Chondrocyte (in vitro differentiated cells): ENCODE results near the gene NADSYN1. TPM values are rescaled to one million over a fixed set of nuclear protein-coding genes. Genes with fewer than 3 reads are reported as not detected.

Source experiments
- DNase-seq: peaks from one replicate; pipeline ENCODE4 v3.0.0; 2021; ENCODE audit warnings: mixed read lengths, low spot score
- H3K27ac Mint-ChIP-seq: one replicate; pipeline ENCODE4 v1.8.0; 2021; ENCODE audit warnings: mild to moderate bottlenecking, moderate library complexity, mixed read lengths; ENCODE audit not compliant: unreplicated experiment
- H3K27me3 Mint-ChIP-seq: 2 replicates; pipeline ENCODE4 v1.8.0; 2021; ENCODE audit warnings: low read depth, mixed read lengths
- H3K36me3 Mint-ChIP-seq: 2 replicates; pipeline ENCODE4 v1.8.0; 2021; ENCODE audit warnings: low read depth, mixed read lengths
- H3K4me1 Mint-ChIP-seq: 2 replicates; pipeline ENCODE4 v1.8.0; 2021; ENCODE audit warnings: low read depth, mild to moderate bottlenecking, mixed read lengths
- H3K4me3 Mint-ChIP-seq: one replicate; pipeline ENCODE4 v1.8.0; 2021; ENCODE audit warnings: mild to moderate bottlenecking, moderate library complexity, mixed read lengths; ENCODE audit not compliant: unreplicated experiment
- H3K9me3 Mint-ChIP-seq: 2 replicates; pipeline ENCODE4 v1.8.0; 2021; ENCODE audit warnings: low read depth, mixed read lengths
- total RNA-seq: library from RNA; stranded (reverse); gene quantifications from 3 replicates; pipeline ENCODE4 v1.2.1, GENCODE V29; 2021
- TF ChIP-seq, protein P1 (sequence below): fragments of 200-600 bp; sonication (generic); IDR thresholded peaks from 2 replicates; pipeline ENCODE4 v1.5.0; 2021; ENCODE audit warnings: antibody characterized with exemption, mild to moderate bottlenecking, moderate library complexity

The NADSYN1 gene
- total RNA-seq, 1 donor from 2014 or later = 38.8 TPM

DNA sequence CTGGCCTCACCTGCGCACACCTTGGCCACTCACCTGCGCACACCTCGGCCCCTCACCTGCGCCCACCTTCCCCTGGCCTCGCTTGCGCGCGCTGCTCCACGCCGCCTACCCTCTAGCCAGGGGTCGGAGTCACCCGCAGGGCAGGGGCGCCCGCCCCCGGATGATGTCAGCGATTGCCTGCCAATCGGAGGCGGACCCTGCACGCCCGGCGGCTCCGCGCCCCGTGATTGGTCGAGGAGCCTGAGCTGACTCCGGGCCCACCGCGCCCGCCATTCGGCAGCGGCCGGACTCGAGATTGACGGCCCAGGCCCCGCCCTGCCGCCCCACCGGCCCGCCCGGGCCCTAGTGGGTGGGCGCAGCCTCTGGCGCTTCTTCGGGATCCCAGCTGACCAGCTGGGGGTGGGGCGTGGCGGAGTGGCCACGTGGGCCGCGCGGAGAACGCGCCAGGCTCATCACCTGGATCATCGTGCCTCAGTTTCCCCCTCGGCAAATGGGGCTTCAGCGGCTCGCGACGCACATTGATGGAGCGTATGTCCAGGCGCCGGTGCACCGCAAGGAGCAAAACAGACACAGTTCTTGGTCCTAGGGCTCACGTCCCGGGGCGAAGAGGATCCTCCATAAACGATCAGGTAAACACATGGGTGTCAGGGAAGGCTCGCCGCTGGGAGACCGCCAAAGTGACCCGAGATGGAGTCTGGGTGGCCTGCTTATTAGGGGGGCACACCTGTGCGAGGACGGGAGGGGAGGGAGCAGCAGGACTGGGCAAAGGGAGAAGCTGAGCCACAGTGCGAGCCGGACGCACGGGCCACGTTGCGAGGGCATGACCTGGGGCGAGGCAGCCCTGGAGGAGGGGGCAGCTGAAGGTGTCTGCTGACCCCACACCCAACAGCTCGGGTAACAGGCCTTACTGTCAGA, 4.5 kb upstream of the NADSYN1 start, which contains the start of gene DHCR7:
Gene DHCR7, minus strand, starts transcription at position 137 of the 915 bp plus-strand sequence. CDS start 3,441 bp downstream, outside the sequence.
- TF ChIP-seq, protein P1, sequence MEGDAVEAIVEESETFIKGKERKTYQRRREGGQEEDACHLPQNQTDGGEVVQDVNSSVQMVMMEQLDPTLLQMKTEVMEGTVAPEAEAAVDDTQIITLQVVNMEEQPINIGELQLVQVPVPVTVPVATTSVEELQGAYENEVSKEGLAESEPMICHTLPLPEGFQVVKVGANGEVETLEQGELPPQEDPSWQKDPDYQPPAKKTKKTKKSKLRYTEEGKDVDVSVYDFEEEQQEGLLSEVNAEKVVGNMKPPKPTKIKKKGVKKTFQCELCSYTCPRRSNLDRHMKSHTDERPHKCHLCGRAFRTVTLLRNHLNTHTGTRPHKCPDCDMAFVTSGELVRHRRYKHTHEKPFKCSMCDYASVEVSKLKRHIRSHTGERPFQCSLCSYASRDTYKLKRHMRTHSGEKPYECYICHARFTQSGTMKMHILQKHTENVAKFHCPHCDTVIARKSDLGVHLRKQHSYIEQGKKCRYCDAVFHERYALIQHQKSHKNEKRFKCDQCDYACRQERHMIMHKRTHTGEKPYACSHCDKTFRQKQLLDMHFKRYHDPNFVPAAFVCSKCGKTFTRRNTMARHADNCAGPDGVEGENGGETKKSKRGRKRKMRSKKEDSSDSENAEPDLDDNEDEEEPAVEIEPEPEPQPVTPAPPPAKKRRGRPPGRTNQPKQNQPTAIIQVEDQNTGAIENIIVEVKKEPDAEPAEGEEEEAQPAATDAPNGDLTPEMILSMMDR = no peak
- H3K36me3 Mint-ChIP-seq = peaks cover 12% of the 10 kb centered on the region
- H3K4me3 Mint-ChIP-seq = peak within 1 kb of the TSS; percentile 90
- H3K27me3 Mint-ChIP-seq = no peaks in the 10 kb centered on the region
- peaks cover 41% of the 10 kb centered on the region for H3K4me1 Mint-ChIP-seq
- peak; percentile 99 for DNase-seq
- peak within 1 kb of the TSS; percentile 83 for H3K27ac Mint-ChIP-seq
- peaks cover 7% of the 10 kb centered on the region for H3K9me3 Mint-ChIP-seq

DNA sequence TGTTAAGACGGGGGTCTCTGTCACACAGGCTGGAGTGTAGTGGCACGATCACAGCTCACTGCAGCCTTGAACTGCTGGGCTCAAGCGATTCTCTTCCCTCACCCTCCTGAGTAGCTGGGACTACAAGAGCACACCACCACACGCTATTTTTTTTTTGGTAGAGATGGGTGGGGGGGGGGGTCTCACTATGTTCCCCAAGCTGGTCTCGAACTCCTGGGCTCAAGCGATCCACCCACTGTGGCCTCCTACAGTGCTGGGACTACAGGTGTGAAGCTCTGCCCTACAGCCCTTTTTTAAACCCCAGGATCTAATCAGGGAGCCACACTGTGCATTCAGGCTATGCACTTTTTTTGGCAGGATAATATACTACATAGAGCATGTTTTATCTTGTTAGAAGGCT, 3.4 kb upstream of the NADSYN1 start:
- TF ChIP-seq, protein P1 = no peak
- Mint-ChIP-seq H3K4me3 (peak overlapping the region; percentile 90), H3K27me3 (no peaks in the 10 kb centered on the region), H3K4me1 (peaks cover 48% of the 10 kb centered on the region), H3K27ac (peak overlapping the region; percentile 80), H3K36me3 (peaks cover 11% of the 10 kb centered on the region), H3K9me3 (peaks cover 7% of the 10 kb centered on the region)
- DNase-seq = no peak

DNA sequence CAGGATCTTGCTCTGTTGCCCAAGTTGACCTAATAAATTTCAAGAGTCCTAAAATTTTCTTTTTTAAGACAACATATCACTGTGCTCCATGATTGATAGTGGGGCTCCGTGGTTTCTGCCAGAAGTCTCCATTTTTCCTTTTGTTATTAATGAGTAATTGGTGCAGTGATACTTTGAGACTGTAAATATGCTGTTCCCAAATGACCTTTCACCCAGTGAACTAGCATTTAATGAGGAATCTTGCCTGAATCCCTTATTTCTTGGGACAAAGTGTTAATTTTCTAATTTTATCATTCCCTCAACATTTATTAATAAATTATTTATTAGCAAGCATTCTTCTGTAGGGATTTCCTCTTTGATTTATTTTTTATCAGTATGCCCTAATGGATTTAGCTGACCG, 2.5 kb upstream of the NADSYN1 start:
- Mint-ChIP-seq H3K4me3 (no peak overlapping the region), H3K27ac (no peak overlapping the region), H3K36me3 (peaks cover 6% of the 10 kb centered on the region), H3K4me1 (peaks cover 50% of the 10 kb centered on the region), H3K27me3 (no peaks in the 10 kb centered on the region), H3K9me3 (peaks cover 7% of the 10 kb centered on the region)
- TF ChIP-seq, protein P1 = no peak
- DNase-seq = no peak

DNA sequence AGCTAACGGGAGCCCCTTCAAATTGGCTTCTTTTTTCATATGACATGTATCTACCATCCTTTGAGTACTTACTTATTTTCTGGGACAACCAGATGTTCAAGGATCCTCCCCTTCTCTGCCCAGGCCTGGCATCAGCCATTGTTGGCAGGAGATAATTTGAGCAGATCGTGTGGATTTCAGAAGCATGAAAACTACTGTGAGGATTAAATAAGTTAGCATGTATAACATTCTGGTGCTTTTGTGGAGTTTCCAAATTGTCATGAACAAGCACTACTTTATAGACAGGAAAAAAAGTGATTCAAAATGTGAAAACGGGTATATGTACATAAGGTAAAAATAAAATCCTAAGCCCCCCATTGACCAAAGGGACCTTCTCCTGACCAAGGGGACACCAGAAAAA, 2.1 kb upstream of the NADSYN1 start:
- no peaks in the 10 kb centered on the region for H3K27me3 Mint-ChIP-seq
- no peak for DNase-seq
- H3K27ac Mint-ChIP-seq = peak overlapping the region; percentile 37
- H3K4me1 Mint-ChIP-seq = peaks cover 50% of the 10 kb centered on the region
- TF ChIP-seq, protein P1 = no peak
- H3K4me3 Mint-ChIP-seq = no peak overlapping the region
- H3K9me3 Mint-ChIP-seq = peaks cover 5% of the 10 kb centered on the region
- peaks cover 6% of the 10 kb centered on the region for H3K36me3 Mint-ChIP-seq

DNA sequence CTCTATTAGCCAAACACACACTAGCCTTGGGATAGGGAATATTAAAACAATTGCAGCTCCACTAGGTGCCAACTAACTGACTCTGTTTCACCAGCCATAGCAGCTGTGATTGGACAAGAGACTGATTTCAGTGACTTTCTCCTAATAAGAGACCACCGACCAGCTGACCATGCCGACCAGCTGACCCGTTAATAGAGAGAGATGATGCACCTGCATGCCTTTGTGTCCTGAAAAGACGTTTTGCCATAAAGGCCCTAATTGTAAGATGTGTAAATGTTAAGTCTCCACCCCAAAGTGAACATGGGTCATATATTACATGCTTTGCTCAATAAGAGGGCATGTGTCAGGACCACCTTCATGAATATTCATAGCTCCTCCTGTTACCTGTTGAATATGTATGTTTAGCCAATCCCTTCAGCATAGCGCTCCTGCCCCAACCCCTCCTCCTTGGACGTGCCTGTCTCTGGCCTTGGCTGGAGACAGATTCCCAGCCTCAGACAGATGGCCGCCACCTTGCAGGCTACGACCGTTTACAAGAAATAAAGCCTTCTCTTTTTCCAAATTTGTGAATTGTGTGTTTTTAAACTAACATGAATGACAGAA, 1.3 kb upstream of the NADSYN1 start:
- Mint-ChIP-seq H3K4me1 (peaks cover 50% of the 10 kb centered on the region), H3K4me3 (peak overlapping the region; percentile 89), H3K27ac (peak overlapping the region; percentile 87), H3K36me3 (peaks cover 9% of the 10 kb centered on the region), H3K27me3 (no peaks in the 10 kb centered on the region), H3K9me3 (no peaks in the 10 kb centered on the region)
- DNase-seq = no peak
- TF ChIP-seq, protein P1 = no peak
